ENCODE measurements around the gene CDON. TPM values are rescaled to one million over a fixed set of nuclear protein-coding genes. Genes with fewer than 3 reads are reported as not detected.

Gene CDON
- total RNA-seq, 4 donors from 2014 or later = 14.2 to 40.9 (median 29.1) TPM

DNA sequence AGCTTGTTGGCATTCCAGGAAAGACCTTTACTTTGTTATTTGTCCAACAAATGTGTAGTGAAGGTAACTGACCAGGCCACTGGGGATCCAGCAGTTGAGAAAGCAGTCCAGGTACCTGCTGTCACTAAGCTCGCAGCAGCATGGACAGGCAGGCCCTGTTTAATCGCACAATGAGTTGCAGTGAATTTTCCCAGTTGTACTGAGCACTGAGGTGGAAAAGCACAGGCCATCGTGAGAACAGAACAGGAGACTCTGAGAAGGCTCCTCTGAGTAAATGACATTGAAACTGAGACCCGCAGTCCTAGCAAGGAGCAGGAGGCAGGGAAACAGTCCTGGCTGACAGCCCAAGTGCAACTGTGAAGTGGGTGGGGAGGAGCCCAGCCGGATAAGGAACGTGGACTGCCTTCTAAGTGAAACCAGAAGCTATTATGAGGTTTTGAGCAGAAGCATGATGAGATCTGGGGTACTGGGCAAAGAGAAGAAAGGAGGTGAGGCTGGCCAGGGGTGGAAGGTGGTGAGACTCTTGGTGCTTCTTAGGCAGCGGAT, 39.8 kb upstream of the CDON start:
- no peaks in the 10 kb centered on the region for H3K27me3 ChIP-seq
- H3K36me3 ChIP-seq = no peaks in the 10 kb centered on the region
- no peak overlapping the region for H3K4me3 ChIP-seq
- H3K27ac ChIP-seq = peak overlapping the region in 3 of 4 donors; percentile 39 to 55 (median 45)
- H3K4me1 ChIP-seq = peaks cover 0 to 21% (median 0%) of the 10 kb centered on the region in 3 donors
- TF ChIP-seq EP300 (IDR thresholded peaks at IDR 0.05) (no peak), POLR2AphosphoS5 (IDR thresholded peaks at IDR 0.05) (no peak), POLR2A (IDR thresholded peaks at IDR 0.05) (no peak)
- TF ChIP-seq, protein P1, sequence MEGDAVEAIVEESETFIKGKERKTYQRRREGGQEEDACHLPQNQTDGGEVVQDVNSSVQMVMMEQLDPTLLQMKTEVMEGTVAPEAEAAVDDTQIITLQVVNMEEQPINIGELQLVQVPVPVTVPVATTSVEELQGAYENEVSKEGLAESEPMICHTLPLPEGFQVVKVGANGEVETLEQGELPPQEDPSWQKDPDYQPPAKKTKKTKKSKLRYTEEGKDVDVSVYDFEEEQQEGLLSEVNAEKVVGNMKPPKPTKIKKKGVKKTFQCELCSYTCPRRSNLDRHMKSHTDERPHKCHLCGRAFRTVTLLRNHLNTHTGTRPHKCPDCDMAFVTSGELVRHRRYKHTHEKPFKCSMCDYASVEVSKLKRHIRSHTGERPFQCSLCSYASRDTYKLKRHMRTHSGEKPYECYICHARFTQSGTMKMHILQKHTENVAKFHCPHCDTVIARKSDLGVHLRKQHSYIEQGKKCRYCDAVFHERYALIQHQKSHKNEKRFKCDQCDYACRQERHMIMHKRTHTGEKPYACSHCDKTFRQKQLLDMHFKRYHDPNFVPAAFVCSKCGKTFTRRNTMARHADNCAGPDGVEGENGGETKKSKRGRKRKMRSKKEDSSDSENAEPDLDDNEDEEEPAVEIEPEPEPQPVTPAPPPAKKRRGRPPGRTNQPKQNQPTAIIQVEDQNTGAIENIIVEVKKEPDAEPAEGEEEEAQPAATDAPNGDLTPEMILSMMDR (IDR thresholded peaks at IDR 0.05) = no peak
- no peaks in the 10 kb centered on the region for H3K9me3 ChIP-seq
- peak; percentile 47 for ATAC-seq
- 28 to 33% methylated on average over 3 to 5 of the region's 7 CpGs for WGBS, 2 donors (ENCODE audit: low coverage in 1 of 2)

DNA sequence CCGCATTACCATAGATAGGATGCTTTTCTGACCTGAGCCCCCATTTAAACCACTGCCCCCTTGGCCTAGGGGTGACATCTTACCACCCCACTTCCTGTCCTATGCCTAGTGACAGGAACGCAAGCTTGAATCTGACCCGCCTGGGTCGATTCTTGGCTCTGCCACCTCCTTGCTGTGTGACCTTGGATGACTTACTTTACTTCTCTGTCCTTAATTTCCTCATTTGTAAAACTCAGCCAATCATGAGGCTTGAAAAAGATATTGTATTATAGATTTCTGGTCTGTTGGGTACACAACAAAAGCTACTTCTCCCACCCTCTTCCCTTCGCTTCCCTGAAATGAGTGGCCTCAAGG, 39.2 kb upstream of the CDON start:
- no peaks in the 10 kb centered on the region for H3K9me3 ChIP-seq
- no peak for ATAC-seq
- H3K27me3 ChIP-seq = no peaks in the 10 kb centered on the region
- 94 to 96% methylated on average over 5 of the region's 5 CpGs for WGBS, 2 donors (ENCODE audit: low coverage in 1 of 2)
- H3K36me3 ChIP-seq = no peaks in the 10 kb centered on the region
- peaks cover 0 to 21% (median 0%) of the 10 kb centered on the region in 3 donors for H3K4me1 ChIP-seq
- H3K27ac ChIP-seq = peak overlapping the region in 2 of 4 donors; percentile 45 to 55
- H3K4me3 ChIP-seq = no peak overlapping the region
- TF ChIP-seq POLR2AphosphoS5 (IDR thresholded peaks at IDR 0.05) (no peak), POLR2A (IDR thresholded peaks at IDR 0.05) (no peak), EP300 (IDR thresholded peaks at IDR 0.05) (no peak)
- TF ChIP-seq, protein P1 (IDR thresholded peaks at IDR 0.05) = no peak

DNA sequence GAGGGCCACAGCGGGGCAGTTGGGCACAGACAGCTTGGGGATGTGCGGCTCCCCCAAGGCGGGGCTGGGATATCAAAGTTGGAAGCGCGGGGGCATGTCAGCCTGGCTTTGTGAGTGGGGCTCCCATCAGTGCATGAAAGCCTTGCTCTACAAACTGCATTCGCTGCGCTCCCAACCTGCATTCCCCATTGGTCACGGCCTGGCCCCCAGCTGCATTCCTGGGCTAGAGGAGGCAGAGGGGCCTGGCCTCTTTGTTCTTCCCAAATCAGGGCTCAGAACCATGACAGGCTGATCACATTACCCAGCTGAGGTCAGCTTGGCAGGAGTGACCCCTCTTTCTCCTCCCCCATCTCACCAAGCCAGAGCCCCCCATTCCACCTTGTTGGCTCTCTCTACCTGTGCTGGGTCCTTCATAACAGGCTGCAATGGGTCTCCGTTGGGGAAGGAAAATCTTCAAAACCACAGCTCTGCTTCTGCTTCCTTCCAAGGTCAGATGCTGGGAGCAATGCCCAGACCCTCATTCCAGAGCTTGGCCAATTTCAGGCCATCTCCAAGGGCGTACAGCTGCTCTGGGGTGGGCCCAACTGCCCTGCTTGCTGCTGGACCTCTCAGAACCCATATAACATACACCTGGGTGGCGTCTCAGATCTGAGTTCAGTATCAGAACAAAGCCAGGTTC, 38.7 kb upstream of the CDON start:
- ATAC-seq = no peak
- Histone ChIP-seq H3K27ac (no peak overlapping the region), H3K36me3 (no peaks in the 10 kb centered on the region), H3K4me1 (peaks cover 0 to 21% (median 0%) of the 10 kb centered on the region in 3 donors), H3K9me3 (no peaks in the 10 kb centered on the region), H3K4me3 (no peak overlapping the region), H3K27me3 (no peaks in the 10 kb centered on the region)
- TF ChIP-seq POLR2A (IDR thresholded peaks at IDR 0.05) = no peak
- TF ChIP-seq, protein P1 (IDR thresholded peaks at IDR 0.05) = no peak
- TF ChIP-seq POLR2AphosphoS5 (IDR thresholded peaks at IDR 0.05) = no peak
- TF ChIP-seq EP300 (IDR thresholded peaks at IDR 0.05) = no peak
- 88 to 100% methylated on average over 1 to 5 of the region's 11 CpGs for WGBS, 2 donors (ENCODE audit: low coverage in 1 of 2)

DNA sequence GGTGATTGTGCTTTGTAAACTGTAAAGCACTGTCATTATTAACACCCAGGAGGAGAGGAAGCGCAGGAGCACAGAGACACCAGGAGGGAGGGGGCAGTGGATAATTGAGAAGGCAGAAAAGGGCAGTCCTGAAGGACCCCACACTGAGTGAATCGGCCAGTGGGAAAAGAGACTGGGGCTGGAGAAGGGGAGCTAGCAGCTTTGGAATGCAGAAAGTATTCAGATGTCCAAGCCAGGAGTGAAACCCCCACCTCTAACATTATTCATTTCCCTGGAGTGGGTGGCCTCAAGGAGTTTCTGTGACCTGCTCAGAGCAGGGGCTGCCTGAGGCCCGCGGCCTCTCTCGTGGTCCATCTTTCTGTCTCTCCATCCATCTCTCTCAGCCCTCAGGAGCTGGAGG, 38.0 kb upstream of the CDON start:
- Histone ChIP-seq H3K36me3 (no peaks in the 10 kb centered on the region), H3K9me3 (no peaks in the 10 kb centered on the region), H3K27ac (no peak overlapping the region), H3K27me3 (no peaks in the 10 kb centered on the region), H3K4me1 (peaks cover 0 to 21% (median 0%) of the 10 kb centered on the region in 3 donors), H3K4me3 (no peak overlapping the region)
- TF ChIP-seq POLR2AphosphoS5 (IDR thresholded peaks at IDR 0.05) = no peak
- no peak for TF ChIP-seq POLR2A (IDR thresholded peaks at IDR 0.05)
- ATAC-seq = no peak
- 60 to 92% methylated on average over 1 to 4 of the region's 5 CpGs for WGBS, 2 donors (ENCODE audit: low coverage in 1 of 2)

DNA sequence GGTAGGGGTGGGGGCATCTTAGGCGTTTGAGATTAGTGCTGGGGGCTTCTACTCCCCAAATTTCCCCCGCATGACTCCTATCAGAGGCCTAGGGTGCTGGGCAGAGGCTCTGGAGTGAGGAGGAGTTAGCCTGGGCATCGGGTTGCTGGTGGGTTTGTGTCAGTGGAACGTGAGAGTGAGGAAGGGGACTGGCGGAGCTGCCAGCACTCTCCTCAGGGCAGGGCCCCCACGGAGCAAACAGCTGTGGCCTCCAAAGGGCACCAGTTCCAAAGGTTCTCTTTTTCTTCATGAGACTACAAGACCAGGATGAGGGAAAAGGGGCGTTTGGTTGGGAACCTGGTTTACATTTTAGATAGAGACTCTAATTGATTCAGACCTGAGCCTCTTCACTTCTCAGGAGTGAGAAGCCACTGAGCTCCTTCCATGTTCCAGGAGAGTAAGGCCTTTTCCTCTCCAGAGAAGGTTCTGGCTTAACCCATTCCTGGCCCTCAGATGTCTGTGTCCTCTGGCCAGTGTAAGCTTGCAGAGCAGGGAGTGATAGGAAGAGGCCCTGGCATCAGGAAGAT, 35.6 kb upstream of the CDON start:
- Histone ChIP-seq H3K27ac (no peak overlapping the region), H3K4me3 (no peak overlapping the region), H3K9me3 (no peaks in the 10 kb centered on the region), H3K27me3 (no peaks in the 10 kb centered on the region), H3K4me1 (peaks cover 0 to 21% (median 0%) of the 10 kb centered on the region in 3 donors), H3K36me3 (no peaks in the 10 kb centered on the region)
- WGBS, 2 donors (ENCODE audit: low coverage in 1 of 2) = 76 to 86% methylated on average over 7 of the region's 7 CpGs
- no peak for ATAC-seq
- TF ChIP-seq EP300 (IDR thresholded peaks at IDR 0.05) (no peak), POLR2A (IDR thresholded peaks at IDR 0.05) (no peak), POLR2AphosphoS5 (IDR thresholded peaks at IDR 0.05) (no peak)
- TF ChIP-seq, protein P1 (IDR thresholded peaks at IDR 0.05) = no peak
